BE2C (cell line): ENCODE results near the gene TAS2R40.

ENCODE experiments used
- DNase-seq: peaks from one replicate; pipeline ENCODE4 v3.0.0-alpha.2; 2020
- H3K27me3 ChIP-seq: fragments of 250-450 bp; sonication (Bioruptor Pico); 2 replicates; pipeline ENCODE4 v1.5.1; 2020; ENCODE audit warnings: mild to moderate bottlenecking
- H3K36me3 ChIP-seq: fragments of 250-450 bp; sonication (Bioruptor Pico); 2 replicates; pipeline ENCODE4 v1.5.1; 2020; ENCODE audit warnings: mild to moderate bottlenecking
- H3K4me1 ChIP-seq: fragments of 250-450 bp; sonication (Bioruptor Pico); 2 replicates; pipeline ENCODE4 v1.5.1; 2020
- H3K4me3 ChIP-seq: 2 replicates; pipeline ENCODE4 v1.5.1; 2011; ENCODE audit warnings: low read depth, low read length
- H3K9me3 ChIP-seq: fragments of 250-450 bp; sonication (Bioruptor Pico); 2 replicates; pipeline ENCODE4 v1.5.1; 2020
- TF ChIP-seq, protein P1 (sequence below): IDR thresholded peaks from 2 replicates; pipeline ENCODE4 v1.5.1; 2012; ENCODE audit warnings: mild to moderate bottlenecking, low read depth, low read length

The TAS2R40 gene

DNA sequence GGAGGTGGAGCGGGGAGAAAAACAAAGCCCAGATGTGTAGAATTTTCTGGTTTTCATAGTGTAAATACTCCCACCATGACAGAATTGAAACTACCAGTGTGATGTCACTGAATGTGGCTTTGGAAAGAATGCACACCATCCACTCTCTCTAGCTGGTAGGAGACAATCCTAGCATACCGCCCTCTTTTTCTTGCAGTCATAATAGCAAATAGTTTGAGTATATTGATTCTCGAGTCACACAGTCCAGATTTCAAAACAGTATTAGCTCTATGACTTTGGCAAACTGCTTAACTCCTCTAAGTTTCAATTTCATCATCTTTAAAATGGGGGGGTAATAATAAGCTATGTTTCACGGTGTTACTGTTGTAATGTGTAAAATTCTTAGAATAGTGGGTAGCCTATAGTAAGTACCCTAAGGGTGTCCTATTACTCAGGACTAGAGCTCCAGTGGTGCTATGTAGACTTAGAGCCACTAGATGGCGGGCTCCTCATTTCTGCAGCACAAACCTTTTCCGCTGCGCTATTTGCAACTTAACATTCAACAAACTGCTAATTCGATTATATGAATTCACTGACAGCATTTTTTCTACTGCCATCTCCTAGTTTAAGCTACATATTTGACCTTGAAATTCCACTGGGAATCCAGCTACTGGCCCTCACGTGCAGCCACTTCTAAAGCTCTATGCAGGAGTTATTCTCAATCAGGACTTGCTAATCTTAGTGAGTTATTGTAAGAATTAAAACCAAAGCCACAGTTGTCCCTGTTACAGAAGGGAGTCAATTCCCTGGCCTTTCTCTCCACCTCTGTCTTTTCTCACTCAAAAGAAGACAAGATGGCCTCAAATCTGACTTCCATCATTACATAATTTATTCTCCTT, 18.7 kb downstream of the TAS2R40 start:
- no peak overlapping the region for H3K4me3 ChIP-seq
- H3K4me1 ChIP-seq = no peaks in the 10 kb centered on the region
- TF ChIP-seq, protein P1, sequence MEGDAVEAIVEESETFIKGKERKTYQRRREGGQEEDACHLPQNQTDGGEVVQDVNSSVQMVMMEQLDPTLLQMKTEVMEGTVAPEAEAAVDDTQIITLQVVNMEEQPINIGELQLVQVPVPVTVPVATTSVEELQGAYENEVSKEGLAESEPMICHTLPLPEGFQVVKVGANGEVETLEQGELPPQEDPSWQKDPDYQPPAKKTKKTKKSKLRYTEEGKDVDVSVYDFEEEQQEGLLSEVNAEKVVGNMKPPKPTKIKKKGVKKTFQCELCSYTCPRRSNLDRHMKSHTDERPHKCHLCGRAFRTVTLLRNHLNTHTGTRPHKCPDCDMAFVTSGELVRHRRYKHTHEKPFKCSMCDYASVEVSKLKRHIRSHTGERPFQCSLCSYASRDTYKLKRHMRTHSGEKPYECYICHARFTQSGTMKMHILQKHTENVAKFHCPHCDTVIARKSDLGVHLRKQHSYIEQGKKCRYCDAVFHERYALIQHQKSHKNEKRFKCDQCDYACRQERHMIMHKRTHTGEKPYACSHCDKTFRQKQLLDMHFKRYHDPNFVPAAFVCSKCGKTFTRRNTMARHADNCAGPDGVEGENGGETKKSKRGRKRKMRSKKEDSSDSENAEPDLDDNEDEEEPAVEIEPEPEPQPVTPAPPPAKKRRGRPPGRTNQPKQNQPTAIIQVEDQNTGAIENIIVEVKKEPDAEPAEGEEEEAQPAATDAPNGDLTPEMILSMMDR = peak; percentile 94
- no peaks in the 10 kb centered on the region for H3K9me3 ChIP-seq
- DNase-seq = peak; percentile 67
- H3K27me3 ChIP-seq = peaks cover 3% of the 10 kb centered on the region; the same call in 1 of the 2 replicates
- H3K36me3 ChIP-seq = no peaks in the 10 kb centered on the region

DNA sequence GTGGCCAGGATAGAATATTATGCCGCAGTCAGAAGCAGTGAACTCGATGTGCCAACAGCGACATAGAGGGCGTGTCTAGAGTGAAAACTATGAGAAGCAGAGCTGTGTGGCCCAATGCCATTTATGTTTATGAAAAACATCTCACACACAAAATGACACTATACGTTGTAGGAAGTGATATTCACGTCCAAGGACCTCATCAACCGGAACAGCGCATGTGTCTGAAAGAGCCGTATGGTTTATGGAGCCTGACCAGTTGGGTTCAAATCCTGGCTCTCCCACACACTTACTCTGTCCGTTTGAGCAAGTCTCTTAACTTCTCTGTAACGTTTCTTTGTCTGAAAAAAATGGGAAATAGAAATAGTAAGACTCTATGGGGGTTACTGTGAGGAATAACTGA, 20.5 kb downstream of the TAS2R40 start:
- H3K27me3 ChIP-seq = peaks cover 9% of the 10 kb centered on the region
- no peak overlapping the region for H3K4me3 ChIP-seq
- no peaks in the 10 kb centered on the region for H3K4me1 ChIP-seq
- TF ChIP-seq, protein P1 = no peak
- H3K9me3 ChIP-seq = no peaks in the 10 kb centered on the region
- no peaks in the 10 kb centered on the region for H3K36me3 ChIP-seq
- no peak for DNase-seq

DNA sequence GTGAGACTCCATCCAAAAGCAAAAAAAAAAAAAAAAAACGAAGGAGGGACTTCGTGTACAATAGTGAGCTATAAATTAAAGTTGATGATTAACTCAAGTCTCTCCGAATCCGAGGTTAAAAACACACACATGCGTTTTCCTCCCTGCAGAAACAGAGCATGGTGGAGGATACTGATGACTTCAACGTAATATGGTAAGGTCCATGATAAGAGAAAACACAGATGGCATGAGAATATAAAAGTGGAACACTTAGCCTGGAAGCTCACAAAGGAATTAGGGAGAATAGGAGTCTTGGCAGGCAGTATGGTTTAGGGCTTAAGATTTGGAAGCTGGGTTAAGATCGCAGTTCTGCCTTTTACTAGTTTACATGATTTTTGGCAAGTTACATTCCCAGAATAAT, 21.3 kb downstream of the TAS2R40 start:
- no peak overlapping the region for H3K4me3 ChIP-seq
- H3K36me3 ChIP-seq = no peaks in the 10 kb centered on the region
- no peaks in the 10 kb centered on the region for H3K4me1 ChIP-seq
- no peaks in the 10 kb centered on the region for H3K9me3 ChIP-seq
- TF ChIP-seq, protein P1 = no peak
- peaks cover 11% of the 10 kb centered on the region for H3K27me3 ChIP-seq
- DNase-seq = no peak

DNA sequence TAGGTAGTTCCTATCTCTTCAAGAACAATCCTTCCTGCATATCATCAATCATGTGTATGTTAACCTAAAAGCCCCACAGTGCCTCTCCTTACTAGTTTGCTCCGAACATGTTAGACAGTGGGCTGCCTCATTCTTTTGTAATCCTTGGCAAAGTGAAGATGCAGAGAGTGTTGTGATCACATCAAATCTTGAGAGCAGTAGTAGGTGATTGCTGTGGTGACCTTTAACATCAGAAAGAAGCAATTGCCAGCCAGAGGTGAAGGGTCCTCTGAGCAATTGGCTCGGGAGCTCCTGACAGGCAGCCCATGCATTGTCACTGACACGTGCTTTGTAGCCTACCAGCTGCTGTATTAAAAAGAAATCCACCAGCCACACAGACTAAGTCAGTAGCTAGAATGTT, 21.8 kb downstream of the TAS2R40 start:
- no peaks in the 10 kb centered on the region for H3K36me3 ChIP-seq
- no peaks in the 10 kb centered on the region for H3K4me1 ChIP-seq
- H3K4me3 ChIP-seq = no peak overlapping the region
- TF ChIP-seq, protein P1 = no peak
- DNase-seq = no peak
- H3K27me3 ChIP-seq = peaks cover 11% of the 10 kb centered on the region
- H3K9me3 ChIP-seq = no peaks in the 10 kb centered on the region

DNA sequence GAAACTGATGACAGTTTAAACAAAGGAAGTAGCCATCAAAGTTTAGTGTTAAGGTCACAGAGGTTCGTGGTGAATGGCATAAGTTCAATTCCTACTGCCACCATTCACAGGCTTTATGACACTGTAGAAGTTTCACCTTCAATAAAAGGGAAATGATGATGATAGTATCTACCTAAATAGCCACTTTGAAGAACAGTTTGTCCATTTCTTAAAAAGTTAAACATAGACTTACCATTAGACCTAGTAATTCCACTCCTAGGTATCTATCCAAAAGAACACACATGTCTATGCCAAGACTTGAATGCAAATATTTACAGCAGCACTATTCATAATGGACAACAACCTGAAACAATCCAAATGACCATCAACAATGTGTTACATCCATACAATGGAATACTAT, 22.5 kb downstream of the TAS2R40 start:
- Histone ChIP-seq H3K36me3 (no peaks in the 10 kb centered on the region), H3K9me3 (no peaks in the 10 kb centered on the region), H3K4me3 (no peak overlapping the region), H3K4me1 (no peaks in the 10 kb centered on the region), H3K27me3 (peaks cover 11% of the 10 kb centered on the region)
- no peak for DNase-seq
- TF ChIP-seq, protein P1 = no peak

DNA sequence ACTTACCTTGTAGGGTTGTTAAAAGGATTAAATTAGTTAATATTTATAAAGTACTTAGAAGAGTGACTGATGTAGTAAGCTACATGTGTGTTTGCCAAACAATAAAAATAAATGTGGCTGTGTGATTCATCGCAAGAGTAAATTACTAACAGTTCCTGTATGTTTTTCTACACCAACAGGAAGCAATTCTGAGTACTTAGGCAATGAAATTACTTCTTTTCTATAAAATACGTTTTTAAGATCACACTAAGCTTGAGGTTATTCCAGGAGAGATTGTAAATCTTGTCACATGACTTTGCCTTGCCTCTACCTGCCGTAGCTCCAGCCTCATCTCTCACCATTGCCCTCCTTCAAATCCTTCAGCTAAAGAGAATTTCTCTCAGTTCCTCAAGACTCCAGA, 23.3 kb downstream of the TAS2R40 start:
- peaks cover 11% of the 10 kb centered on the region for H3K27me3 ChIP-seq
- no peaks in the 10 kb centered on the region for H3K9me3 ChIP-seq
- no peaks in the 10 kb centered on the region for H3K4me1 ChIP-seq
- TF ChIP-seq, protein P1 = no peak
- DNase-seq = no peak
- H3K4me3 ChIP-seq = no peak overlapping the region
- H3K36me3 ChIP-seq = no peaks in the 10 kb centered on the region
